Superior temporal gyrus (tissue), 1 donor: ENCODE measurements around the gene FBXO31.
A peak's percentile ranks its signal among the peaks of the same experiment; 100 is the strongest.

Experiments
- DNase-seq: peaks from one replicate; pipeline ENCODE4 v3.0.0-alpha.2; 2016; ENCODE audit errors: extremely low spot score

FBXO31 gene

DNA sequence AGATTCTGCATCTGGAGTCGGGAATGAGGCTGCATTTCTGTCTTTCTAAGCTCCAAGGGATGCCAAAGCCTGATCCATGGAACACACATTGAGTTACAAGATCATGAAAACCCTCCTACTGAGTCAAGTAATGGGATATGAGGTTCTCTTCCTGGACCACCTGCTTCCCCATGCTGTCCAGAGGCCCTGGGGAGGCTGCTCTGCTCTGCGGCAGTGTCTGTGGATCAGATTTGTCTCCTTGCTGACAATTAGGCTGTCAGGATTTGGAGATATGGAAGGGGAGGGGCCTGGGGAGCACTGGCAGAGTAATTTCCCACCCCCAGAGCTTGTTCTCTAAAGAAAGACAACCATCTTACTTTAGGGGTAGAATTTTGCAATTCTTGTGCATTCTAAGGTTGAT lies 99.4 kb downstream of the FBXO31 start:
- no peak for DNase-seq

DNA sequence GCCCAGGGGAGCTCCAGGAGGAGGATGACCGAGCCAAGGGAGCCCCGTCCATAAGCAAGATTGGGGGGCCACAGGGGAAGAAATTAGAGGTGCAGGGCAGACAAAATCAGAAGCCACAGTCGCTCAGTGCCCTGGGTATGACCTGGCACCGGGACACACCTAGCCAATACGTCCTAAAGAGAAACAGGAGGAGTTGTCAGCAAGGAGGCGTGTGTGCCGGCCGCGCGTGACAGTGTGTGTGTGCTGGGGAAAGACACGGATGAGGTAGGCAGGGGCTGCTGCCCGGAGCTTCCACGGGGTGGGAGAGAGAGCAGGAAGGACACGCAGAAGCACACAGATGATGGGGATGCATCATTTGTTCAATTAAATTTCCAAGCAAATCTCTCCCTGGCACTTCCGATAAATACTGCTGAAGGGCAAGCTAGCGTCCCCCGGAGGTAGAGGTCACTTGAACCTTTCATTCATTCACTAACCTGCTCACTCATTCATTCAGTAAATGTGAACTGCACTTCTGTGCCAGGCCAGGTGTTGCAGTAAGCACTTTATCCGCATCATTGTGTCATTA lies 104.4 kb downstream of the FBXO31 start:
- DNase-seq = no peak

DNA sequence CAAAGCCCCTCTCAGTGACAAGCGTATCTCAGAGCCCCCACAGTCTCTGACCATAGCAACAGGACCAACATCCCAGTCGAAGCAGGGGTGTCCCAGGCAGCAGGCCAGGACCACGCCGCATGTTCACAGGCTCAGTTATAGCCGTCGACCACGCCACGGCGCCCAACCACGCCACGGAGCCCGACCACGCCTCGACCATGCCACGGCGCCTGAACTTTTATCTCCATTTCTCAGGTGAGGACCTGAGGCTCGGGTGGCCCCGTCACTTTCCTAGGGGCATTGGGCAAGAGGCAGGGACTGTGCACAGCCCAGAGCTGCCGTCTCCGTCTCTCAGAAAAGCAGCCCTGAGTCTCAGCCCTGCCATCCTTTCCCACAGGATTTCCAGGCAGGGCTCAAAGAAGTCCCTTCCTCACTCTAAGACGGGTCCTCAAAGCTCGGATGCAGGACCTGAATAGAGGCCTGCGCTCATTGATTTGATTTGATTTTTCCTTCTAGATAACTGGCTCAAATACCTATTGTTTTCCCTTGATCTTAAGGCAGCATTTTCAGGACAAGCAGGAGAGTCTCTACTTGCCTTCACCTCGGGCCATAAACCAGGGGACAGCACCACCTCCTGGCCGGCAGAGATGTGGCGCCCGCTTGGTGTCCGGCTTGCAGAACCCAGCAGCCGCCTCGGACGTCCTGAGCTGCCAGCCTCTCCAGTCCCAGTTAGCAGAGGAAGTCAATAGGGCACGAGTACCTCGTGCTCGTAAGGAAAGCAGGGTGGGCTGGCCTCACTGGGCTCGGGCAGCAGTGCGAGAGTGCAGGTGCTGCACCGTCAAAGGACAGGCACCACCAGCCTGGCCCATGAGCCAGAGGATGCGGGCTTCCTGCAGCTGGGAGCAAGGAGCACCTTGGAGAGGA lies 105.1 kb downstream of the FBXO31 start:
- peak; percentile 74 for DNase-seq
